NB4 (cell line): ENCODE results near the gene AVEN.

Experiments
- DNase-seq: peaks from one replicate; pipeline ENCODE4 v3.0.0; 2010; ENCODE audit warnings: low read depth
- H3K4me3 ChIP-seq: one replicate; pipeline ENCODE4 v1.5.1; 2011; ENCODE audit warnings: mild to moderate bottlenecking, low read depth, low read length, moderate library complexity
- CTCF ChIP-seq: IDR thresholded peaks from one replicate; pipeline ENCODE4 v1.5.1; 2012; ENCODE audit warnings: low read depth, low read length
- MAX ChIP-seq: IDR thresholded peaks from 2 replicates; pipeline ENCODE4 v1.6.1; 2011; ENCODE audit warnings: low read depth, low read length
- MYC ChIP-seq: IDR thresholded peaks from 2 replicates; pipeline ENCODE4 v1.6.1; 2011; ENCODE audit warnings: low read depth, low read length
- POLR2A ChIP-seq: IDR thresholded peaks from 2 replicates; pipeline ENCODE4 v1.6.1; 2011; ENCODE audit warnings: mild to moderate bottlenecking; ENCODE audit not compliant: insufficient read length; ENCODE audit errors: extremely low read depth

Gene AVEN

GRCh38 chr15:33903661-33904060 lies 135.3 kb downstream of the AVEN start:
- no peak for TF ChIP-seq MYC
- TF ChIP-seq CTCF = no peak
- TF ChIP-seq POLR2A = no peak
- no peak for TF ChIP-seq MAX
- DNase-seq = no peak
- H3K4me3 ChIP-seq = no peak overlapping the region

- no peak overlapping the region for H3K4me3 ChIP-seq
- DNase-seq = no peak
- TF ChIP-seq POLR2A (no peak), CTCF (no peak)
These were observed 137.0 kb downstream of the AVEN start for GRCh38 chr15:33902043-33902442.

- DNase-seq = no peak
- no peak overlapping the region for H3K4me3 ChIP-seq
- no peak for TF ChIP-seq POLR2A
- no peak for TF ChIP-seq MYC
- no peak for TF ChIP-seq MAX
- no peak for TF ChIP-seq CTCF
These were observed 144.8 kb downstream of the AVEN start for GRCh38 chr15:33894193-33894592.

- TF ChIP-seq POLR2A (no peak), CTCF (no peak), MYC (no peak), MAX (no peak)
- no peak for DNase-seq
- H3K4me3 ChIP-seq = no peak overlapping the region
These were observed 150.8 kb downstream of the AVEN start for GRCh38 chr15:33888176-33888575.

GRCh38 chr15:33882921-33883320 lies 156.1 kb downstream of the AVEN start:
- H3K4me3 ChIP-seq = no peak overlapping the region
- DNase-seq = no peak
- TF ChIP-seq MAX (no peak), POLR2A (no peak)

GRCh38 chr15:33874156-33874555 lies 164.8 kb downstream of the AVEN start:
- no peak for DNase-seq
- no peak overlapping the region for H3K4me3 ChIP-seq
- TF ChIP-seq MAX (no peak), POLR2A (no peak), CTCF (no peak), MYC (no peak)
